DND-41 (cell line): ENCODE data around the gene LAS1L.

Experiments used
- ATAC-seq: fragments of 200-7000 bp; cut with Tn5 transposase; 3 replicates; pipeline ENCODE4 v1.9.1; 2021; ENCODE audit warnings: low read depth; ENCODE audit not compliant: insufficient read depth
- DNase-seq: peaks from one replicate; pipeline ENCODE4 v3.0.0-alpha.2; 2020
- H2AFZ ChIP-seq: 2 replicates; pipeline ENCODE4 v1.6.0; 2012; ENCODE audit warnings: low read depth, low read length
- H3K27ac ChIP-seq: 2 replicates; pipeline ENCODE4 v1.5.1; 2012; ENCODE audit warnings: low read length, inconsistent platforms
- H3K27me3 ChIP-seq: fragments of 200-600 bp; sonication (generic); 2 replicates; pipeline ENCODE4 v1.6.0; 2012; ENCODE audit warnings: low read length, mild to moderate bottlenecking, inconsistent platforms; ENCODE audit not compliant: insufficient read depth, poor library complexity
- H3K36me3 ChIP-seq: 2 replicates; pipeline ENCODE4 v1.5.1; 2012; ENCODE audit warnings: low read length, inconsistent platforms; ENCODE audit not compliant: insufficient read depth
- H3K4me1 ChIP-seq: 2 replicates; pipeline ENCODE4 v1.5.1; 2012; ENCODE audit warnings: mild to moderate bottlenecking, low read length; ENCODE audit not compliant: insufficient read depth
- H3K4me2 ChIP-seq: 2 replicates; pipeline ENCODE4 v1.6.0; 2012; ENCODE audit warnings: mild to moderate bottlenecking, moderate library complexity, low read length, inconsistent platforms; ENCODE audit not compliant: insufficient read depth
- H3K4me3 ChIP-seq, 2 experiments: fragments of 200-600 bp in 1 of 2; shearing (Covaris generic) in 1 of 2; 2 replicates each; pipeline ENCODE4 v1.5.1; 2012 to 2016; ENCODE audit warnings: inconsistent platforms in 2 of 2, low read length in 2 of 2, mild to moderate bottlenecking in 2 of 2, low read depth in 1 of 2, moderate library complexity in 1 of 2
- H3K79me2 ChIP-seq: 2 replicates; pipeline ENCODE4 v1.6.0; 2012; ENCODE audit warnings: low read length, inconsistent platforms; ENCODE audit not compliant: insufficient read depth
- H3K9ac ChIP-seq: 2 replicates; pipeline ENCODE4 v1.6.0; 2012; ENCODE audit warnings: low read depth, mild to moderate bottlenecking, inconsistent platforms, low read length, moderate library complexity
- H3K9me3 ChIP-seq: 2 replicates; pipeline ENCODE4 v1.5.1; 2012; ENCODE audit warnings: low read length, moderate library complexity, mild to moderate bottlenecking, inconsistent platforms; ENCODE audit not compliant: insufficient read depth, severe bottlenecking
- H4K20me1 ChIP-seq: 2 replicates; pipeline ENCODE4 v1.6.0; 2012; ENCODE audit warnings: low read length; ENCODE audit not compliant: insufficient read depth
- CTCF ChIP-seq: IDR thresholded peaks from 2 replicates; pipeline ENCODE4 v1.5.1; 2012; ENCODE audit warnings: borderline replicate concordance, low read length, moderate library complexity, mild to moderate bottlenecking; ENCODE audit not compliant: poor library complexity, severe bottlenecking; ENCODE audit errors: extremely low read depth
- EZH2 ChIP-seq: IDR thresholded peaks from 3 replicates; pipeline ENCODE4 v1.6.1; 2012; ENCODE audit warnings: borderline replicate concordance, low read depth, mild to moderate bottlenecking, moderate library complexity, low read length, inconsistent platforms; ENCODE audit not compliant: severe bottlenecking

The LAS1L gene

GRCh38 chrX:65534450-65535292, at the start of gene LAS1L:
LAS1L (minus strand) TSS chrX:65534787; CDS start chrX:65534715, 72 bp downstream.
- peaks cover 23% of the 10 kb centered on the region for H4K20me1 ChIP-seq
- H3K9me3 ChIP-seq, result no peaks in the 10 kb centered on the region
- peak within 1 kb of the TSS; percentile 77 for H3K9ac ChIP-seq
- peak within 1 kb of the TSS; percentile 86 for H2AFZ ChIP-seq
- H3K79me2 ChIP-seq, result peaks cover 31% of the 10 kb centered on the region
- no peak for TF ChIP-seq EZH2
- no peak for TF ChIP-seq CTCF
- peaks cover 30% of the 10 kb centered on the region for H3K36me3 ChIP-seq
- peak within 1 kb of the TSS; percentile 95 for H3K27ac ChIP-seq
- peak; percentile 99 for ATAC-seq
- peak within 1 kb of the TSS; percentile 99 for H3K4me2 ChIP-seq
- DNase-seq, result peak; percentile 95
- H3K4me3 ChIP-seq, result peak within 1 kb of the TSS; percentile 92 to 98
- peaks cover 31% of the 10 kb centered on the region for H3K4me1 ChIP-seq
- H3K27me3 ChIP-seq, result no peaks in the 10 kb centered on the region

GRCh38 chrX:65582450-65583082, 48.0 kb upstream of the LAS1L start:
- H3K4me2 ChIP-seq, result peak overlapping the region; percentile 51; the same call in 1 of the 2 replicates
- H3K79me2 ChIP-seq, result no peaks in the 10 kb centered on the region
- no peak for ATAC-seq
- 0 out of 2 replicates have a peak overlapping the region, but pooled peaks have one; percentile 19 for H3K9ac ChIP-seq
- peaks cover 9% of the 10 kb centered on the region for H3K4me1 ChIP-seq
- peak overlapping the region; percentile 41; the same call in 1 of the 2 replicates for H2AFZ ChIP-seq
- no peaks in the 10 kb centered on the region for H3K9me3 ChIP-seq
- no peaks in the 10 kb centered on the region for H4K20me1 ChIP-seq
- no peaks in the 10 kb centered on the region for H3K36me3 ChIP-seq
- DNase-seq, result no peak
- no peak overlapping the region for H3K27ac ChIP-seq
- no peak overlapping the region for H3K4me3 ChIP-seq
- H3K27me3 ChIP-seq, result no peaks in the 10 kb centered on the region
- no peak for TF ChIP-seq CTCF
- no peak for TF ChIP-seq EZH2

- Histone ChIP-seq H3K9ac (peak overlapping the region; percentile 19; the same call in 1 of the 2 replicates), H4K20me1 (no peaks in the 10 kb centered on the region), H2AFZ (peak overlapping the region; percentile 64), H3K27ac (no peak overlapping the region), H3K4me3 (no peak overlapping the region), H3K4me2 (peak overlapping the region; percentile 51), H3K4me1 (peaks cover 9% of the 10 kb centered on the region), H3K9me3 (no peaks in the 10 kb centered on the region), H3K79me2 (no peaks in the 10 kb centered on the region), H3K36me3 (no peaks in the 10 kb centered on the region), H3K27me3 (no peaks in the 10 kb centered on the region)
- peak; percentile 89 for TF ChIP-seq CTCF
- no peak for TF ChIP-seq EZH2
- peak; percentile 69 for DNase-seq
- peak; percentile 94 for ATAC-seq
Observed at GRCh38 chrX:65581661-65582339, 47.2 kb upstream of the LAS1L start.
